ENCODE data around the gene AGBL3. TPM values are rescaled to one million over a fixed set of nuclear protein-coding genes. Genes with fewer than 3 reads are reported as not detected.

The AGBL3 gene
- polyA plus RNA-seq, 2 of the 4 experiments (the other 2 are of a cell fraction): 2.2 to 4.3 TPM

- no peak overlapping the region for H3K27ac ChIP-seq
- POLR2A ChIA-PET: no interaction called here
Measured at GRCh38 chr7:134939136-134939535, 47.2 kb upstream of the AGBL3 start.

GRCh38 chr7:134940729-134941128, 45.6 kb upstream of the AGBL3 start:
- no peaks in the 10 kb centered on the region for H3K9me3 ChIP-seq
- ChIA-PET CTCF (interaction anchor here (0.5 to 13.2 kb wide), 6 partner anchors 13 to 1867 kb away, joined by 3 to 132 read pairs (median 4); partner anchors contain the start of gene AGBL3), POLR2A (no interaction called here)
- ATAC-seq (no peak), DNase-seq (ENCODE audit: low read depth in 1 of 2, low spot score in 1 of 2) (no peak), FAIRE-seq (no peak)
- no peak overlapping the region for H3K4me3 ChIP-seq
- peak overlapping the region; percentile 12; the same call in 1 of the 3 replicates for H3K4me2 ChIP-seq
- peaks cover 41% of the 10 kb centered on the region for H3K4me1 ChIP-seq
- H3K27ac ChIP-seq: no peak overlapping the region; a peak in 1 of 6 replicates
- TF ChIP-seq FOSL2 (IDR thresholded peaks at IDR 0.05): no peak
- no peak for TF ChIP-seq FOSL2 (CRISPR knock-in tag; IDR thresholded peaks at IDR 0.05)
- TF ChIP-seq FOSB (CRISPR knock-in tag; IDR thresholded peaks at IDR 0.05): no peak
- TF ChIP-seq RNF2 (IDR thresholded peaks at IDR 0.05; ENCODE audit: borderline replicate concordance, low read depth): no peak
- no peak for TF ChIP-seq MAFK (IDR thresholded peaks at IDR 0.05; ENCODE audit: partially characterized antibody)
- TF ChIP-seq POLR2AphosphoS2 (conservative IDR thresholded peaks at IDR 0.05; ENCODE audit: low read length): no peak
- no peak for TF ChIP-seq REST (IDR thresholded peaks at IDR 0.05)
- TF ChIP-seq TP53 (CRISPR knock-in tag; IDR thresholded peaks at IDR 0.05): no peak
- no peak for TF ChIP-seq RCOR1 (IDR thresholded peaks at IDR 0.05; ENCODE audit: low read depth, low read length)
- TF ChIP-seq PBX3 (IDR thresholded peaks at IDR 0.05): no peak
- TF ChIP-seq ZFP36 (IDR thresholded peaks at IDR 0.05; ENCODE audit: borderline replicate concordance, partially characterized antibody): no peak
- no peak for TF ChIP-seq ZC3H11A (IDR thresholded peaks at IDR 0.05)
- TF ChIP-seq MAZ (IDR thresholded peaks at IDR 0.05; ENCODE audit: borderline replicate concordance, low read depth, low read length): no peak
- no peak for TF ChIP-seq CHD2 (IDR thresholded peaks at IDR 0.05; ENCODE audit: low read length, partially characterized antibody)
- no peak for TF ChIP-seq TFCP2L1 (CRISPR knock-in tag; IDR thresholded peaks at IDR 0.05)

More at GRCh38 chr7:134939136-134939535, 47.2 kb upstream of the AGBL3 start:
- FAIRE-seq (no peak), ATAC-seq (no peak), DNase-seq (ENCODE audit: low read depth in 1 of 2, low spot score in 1 of 2) (no peak)
- Histone ChIP-seq H3K4me3 (no peak overlapping the region), H3K9me3 (no peaks in the 10 kb centered on the region), H3K4me1 (peaks cover 41% of the 10 kb centered on the region), H3K4me2 (no peak overlapping the region)
- 84% methylated on average over 4 of the region's 4 CpGs for WGBS (ENCODE audit: missing lambda C conversion rate)
- CTCF ChIA-PET: interaction anchor here (13.2 kb wide), 1 partner anchor 250 kb away, joined by 132 read pairs; no protein-coding TSS in a partner anchor
- TF ChIP-seq ZSCAN20 (CRISPR knock-in tag; IDR thresholded peaks at IDR 0.05) (no peak), KDM5A (IDR thresholded peaks at IDR 0.05) (no peak), BHLHE40 (IDR thresholded peaks at IDR 0.05; ENCODE audit: low read depth, low read length) (no peak), PBX3 (IDR thresholded peaks at IDR 0.05) (no peak), SREBF2 (IDR thresholded peaks at IDR 0.05) (no peak), JUNB (IDR thresholded peaks at IDR 0.05) (no peak), KDM1A (IDR thresholded peaks at IDR 0.05; ENCODE audit: low read depth) (no peak), MAZ (IDR thresholded peaks at IDR 0.05; ENCODE audit: borderline replicate concordance, low read depth, low read length) (no peak), HOXA7 (CRISPR knock-in tag; IDR thresholded peaks at IDR 0.05) (no peak), CBX2 (IDR thresholded peaks at IDR 0.05; ENCODE audit: borderline replicate concordance, low read depth) (no peak), RFX5 (IDR thresholded peaks at IDR 0.05) (no peak), ESRRA (IDR thresholded peaks at IDR 0.05; ENCODE audit: borderline replicate concordance, low read length) (no peak)
